Esophagus (tissue), 2 donors: ENCODE data around the gene AMOTL2. TPM values are rescaled to one million over a fixed set of nuclear protein-coding genes. Genes with fewer than 3 reads are reported as not detected.

ENCODE experiments used
- H3K27ac ChIP-seq, 2 donors: one replicate each; pipeline ENCODE4 v1.5.1; 2013; ENCODE audit warnings: low read depth in 2 of 2, mild to moderate bottlenecking in 2 of 2, inconsistent platforms in 1 of 2, low read length in 1 of 2, moderate library complexity in 1 of 2
- H3K27me3 ChIP-seq, 2 donors: one replicate each; pipeline ENCODE4 v1.6.1; 2013; ENCODE audit warnings: low read length in 2 of 2, control low read depth in 1 of 2, mild to moderate bottlenecking in 1 of 2; ENCODE audit not compliant: insufficient read depth in 2 of 2, control insufficient read depth in 1 of 2
- H3K36me3 ChIP-seq, 2 donors: one replicate each; pipeline ENCODE4 v1.6.1; 2013; ENCODE audit warnings: low read length in 1 of 2; ENCODE audit not compliant: control insufficient read depth in 2 of 2, insufficient read depth in 2 of 2
- H3K4me1 ChIP-seq, 2 donors: one replicate each; pipeline ENCODE4 v1.6.1; 2013; ENCODE audit warnings: low read length in 1 of 2; ENCODE audit not compliant: control insufficient read depth in 2 of 2, insufficient read depth in 2 of 2
- H3K4me3 ChIP-seq, 2 donors: one replicate each; pipeline ENCODE4 v1.5.1; 2013; ENCODE audit warnings: low read length in 2 of 2, mild to moderate bottlenecking in 2 of 2, low read depth in 1 of 2, moderate library complexity in 1 of 2
- H3K9me3 ChIP-seq, 2 donors: one replicate each; pipeline ENCODE4 v1.6.1; 2013; ENCODE audit warnings: mild to moderate bottlenecking in 2 of 2, low read depth in 1 of 2, low read length in 1 of 2, moderate library complexity in 1 of 2; ENCODE audit not compliant: control insufficient read depth in 2 of 2, insufficient read depth in 1 of 2
- WGBS, 2 donors: extraction: QIAGEN DNeasy Blood & Tissue Kit; methylation state at CpG; one replicate each; pipeline ENCODE4 v1.1.7; 2013; 5-methylcytosine and 5-hydroxymethylcytosine counted together
- polyA plus RNA-seq, 2 donors: library from polyadenylated mRNA; stranded (reverse); fragments of 200-250 nt; gene quantifications; one replicate each; pipeline ENCODE4 v1.2.3, GENCODE V29; 2013
- donor health status: healthy with polysubstance abuse.
- donor health status: Bipolar disorder and iron deficiency.

Gene AMOTL2
- polyA plus RNA-seq, 2 donors = 21.2 to 23.2 TPM

- no peak overlapping the region for H3K27ac ChIP-seq
- peaks cover 0 to 2% of the 10 kb centered on the region in 2 donors for H3K9me3 ChIP-seq
- no peak overlapping the region for H3K4me3 ChIP-seq
- H3K4me1 ChIP-seq = peaks cover 15 to 21% of the 10 kb centered on the region in 2 donors
- no peaks in the 10 kb centered on the region for H3K36me3 ChIP-seq
- no peaks in the 10 kb centered on the region for H3K27me3 ChIP-seq
- WGBS, 2 donors = 88 to 94% methylated on average over 9 to 10 of the region's 10 CpGs
Measured at GRCh38 chr3:134323966-134324962, 50.0 kb downstream of the AMOTL2 start.

GRCh38 chr3:134322286-134322685 is 52.0 kb downstream of the AMOTL2 start:
- H3K27me3 ChIP-seq = no peaks in the 10 kb centered on the region
- H3K9me3 ChIP-seq = peaks cover 0 to 2% of the 10 kb centered on the region in 2 donors
- 92 to 94% methylated on average over 1 of the region's 1 CpG for WGBS, 2 donors
- no peak overlapping the region for H3K27ac ChIP-seq
- no peak overlapping the region for H3K4me3 ChIP-seq
- H3K36me3 ChIP-seq = no peaks in the 10 kb centered on the region
- H3K4me1 ChIP-seq = peaks cover 9 to 17% of the 10 kb centered on the region in 2 donors

GRCh38 chr3:134320749-134321148 is 53.5 kb downstream of the AMOTL2 start:
- peaks cover 0 to 2% of the 10 kb centered on the region in 2 donors for H3K9me3 ChIP-seq
- H3K27me3 ChIP-seq = no peaks in the 10 kb centered on the region
- no peaks in the 10 kb centered on the region for H3K36me3 ChIP-seq
- no peak overlapping the region for H3K4me3 ChIP-seq
- peaks cover 3 to 11% of the 10 kb centered on the region in 2 donors for H3K4me1 ChIP-seq
- H3K27ac ChIP-seq = no peak overlapping the region
- WGBS, 2 donors = 71 to 77% methylated on average over 6 of the region's 6 CpGs

GRCh38 chr3:134319931-134320330 is 54.3 kb downstream of the AMOTL2 start:
- peaks cover 0 to 2% of the 10 kb centered on the region in 2 donors for H3K9me3 ChIP-seq
- WGBS, 2 donors = 95 to 96% methylated on average over 2 of the region's 2 CpGs
- peaks cover 5 to 14% of the 10 kb centered on the region in 2 donors for H3K4me1 ChIP-seq
- no peaks in the 10 kb centered on the region for H3K27me3 ChIP-seq
- H3K36me3 ChIP-seq = no peaks in the 10 kb centered on the region
- H3K27ac ChIP-seq = no peak overlapping the region
- no peak overlapping the region for H3K4me3 ChIP-seq

- no peaks in the 10 kb centered on the region for H3K9me3 ChIP-seq
- no peak overlapping the region for H3K27ac ChIP-seq
- H3K36me3 ChIP-seq = no peaks in the 10 kb centered on the region
- H3K27me3 ChIP-seq = no peaks in the 10 kb centered on the region
- H3K4me3 ChIP-seq = no peak overlapping the region
- peaks cover 14 to 28% of the 10 kb centered on the region in 2 donors for H3K4me1 ChIP-seq
- 90 to 91% methylated on average over 2 of the region's 2 CpGs for WGBS, 2 donors
Measured at GRCh38 chr3:134318166-134318565, 56.1 kb downstream of the AMOTL2 start.

- H3K36me3 ChIP-seq = no peaks in the 10 kb centered on the region
- no peaks in the 10 kb centered on the region for H3K9me3 ChIP-seq
- WGBS, 2 donors = 83 to 90% methylated on average over 6 of the region's 6 CpGs
- no peak overlapping the region for H3K4me3 ChIP-seq
- H3K4me1 ChIP-seq = peaks cover 14 to 34% of the 10 kb centered on the region in 2 donors
- no peaks in the 10 kb centered on the region for H3K27me3 ChIP-seq
- peak overlapping the region; percentile 47 to 71 for H3K27ac ChIP-seq
Measured at GRCh38 chr3:134317106-134317947, 56.9 kb downstream of the AMOTL2 start.

GRCh38 chr3:134315286-134316106 is 58.8 kb downstream of the AMOTL2 start:
- H3K27ac ChIP-seq = peak overlapping the region; percentile 81 to 93
- H3K4me3 ChIP-seq = no peak overlapping the region
- no peaks in the 10 kb centered on the region for H3K36me3 ChIP-seq
- H3K27me3 ChIP-seq = no peaks in the 10 kb centered on the region
- peaks cover 14 to 41% of the 10 kb centered on the region in 2 donors for H3K4me1 ChIP-seq
- no peaks in the 10 kb centered on the region for H3K9me3 ChIP-seq
- 59 to 64% methylated on average over 14 of the region's 14 CpGs for WGBS, 2 donors

- H3K4me3 ChIP-seq = no peak overlapping the region
- H3K27me3 ChIP-seq = no peaks in the 10 kb centered on the region
- 74 to 75% methylated on average over 6 of the region's 6 CpGs for WGBS, 2 donors
- peaks cover 14 to 43% of the 10 kb centered on the region in 2 donors for H3K4me1 ChIP-seq
- H3K27ac ChIP-seq = peak overlapping the region; percentile 81 to 93
- H3K36me3 ChIP-seq = no peaks in the 10 kb centered on the region
- H3K9me3 ChIP-seq = no peaks in the 10 kb centered on the region
Measured at GRCh38 chr3:134314588-134315285, 59.5 kb downstream of the AMOTL2 start.
